ENCODE results near the gene GID8. TPM values are rescaled to one million over a fixed set of nuclear protein-coding genes. Genes with fewer than 3 reads are reported as not detected.

GID8 gene
- total RNA-seq (ENCODE audit: insufficient read depth, low replicate concordance) = 31.5 TPM

DNA sequence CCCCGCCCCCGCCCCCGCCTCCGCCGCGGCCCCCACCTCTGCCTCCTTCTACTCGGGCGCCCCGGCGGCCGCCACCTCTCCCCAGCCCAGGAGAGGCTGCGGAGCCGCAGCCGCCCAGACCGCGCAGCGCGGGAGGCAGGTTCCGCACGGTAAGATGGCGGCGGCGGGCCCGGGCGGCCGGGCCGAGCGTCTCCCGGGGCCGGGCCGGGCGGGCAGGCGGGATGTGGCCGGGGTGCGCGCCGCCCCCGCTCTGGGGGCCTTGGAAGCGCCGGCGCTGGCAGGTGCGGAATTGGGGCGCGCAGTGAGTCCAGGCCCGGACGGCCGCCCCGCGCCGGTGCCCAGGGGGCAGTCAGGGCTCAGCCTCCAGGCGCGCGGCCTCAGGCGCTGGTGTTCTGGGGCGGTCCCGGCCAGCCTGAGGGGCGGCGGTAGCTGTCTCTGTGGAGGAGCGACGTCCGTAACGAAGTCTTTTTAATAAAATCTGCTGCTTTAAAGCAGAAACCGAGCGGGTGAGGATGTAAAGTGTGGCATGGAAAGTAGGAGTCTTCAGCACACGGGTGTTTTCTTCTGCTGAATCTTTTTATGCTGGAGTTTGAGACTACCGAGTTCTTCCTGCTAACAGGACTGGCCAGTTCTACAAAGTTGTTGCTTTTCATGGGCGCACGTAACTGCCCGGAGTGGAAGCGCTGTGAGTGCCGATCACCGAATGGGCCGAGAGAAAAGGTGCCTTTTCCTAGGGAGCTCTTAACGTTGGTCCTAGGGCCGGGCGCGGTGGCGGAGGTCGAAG is at the start of gene GID8:
Gene GID8, plus strand, starts transcription at position 43 of the 784 bp plus-strand sequence. CDS start 3,356 bp downstream, outside the sequence.
- peak; percentile 61 for DNase-seq (ENCODE audit: low spot score)

DNA sequence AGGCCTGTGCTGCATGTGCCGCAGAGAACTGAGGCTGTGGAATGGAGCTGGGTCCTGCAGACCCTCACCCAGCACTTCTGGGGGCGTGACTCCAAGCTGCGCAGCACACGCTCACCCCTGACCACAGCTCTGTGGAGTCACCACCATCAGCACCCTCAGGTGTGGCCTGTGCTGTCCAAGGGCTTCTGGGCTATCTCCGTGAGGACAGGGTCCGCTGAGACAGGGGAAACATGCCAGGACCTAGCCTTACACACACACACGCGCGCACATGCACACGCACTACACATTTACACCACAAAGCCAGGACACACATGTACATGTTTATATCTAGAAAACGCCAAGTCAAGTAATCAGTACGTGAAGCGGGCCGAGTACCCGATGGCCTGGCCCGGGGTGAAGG is 49.5 kb upstream of the GID8 start:
- no peak for DNase-seq (ENCODE audit: low spot score)

DNA sequence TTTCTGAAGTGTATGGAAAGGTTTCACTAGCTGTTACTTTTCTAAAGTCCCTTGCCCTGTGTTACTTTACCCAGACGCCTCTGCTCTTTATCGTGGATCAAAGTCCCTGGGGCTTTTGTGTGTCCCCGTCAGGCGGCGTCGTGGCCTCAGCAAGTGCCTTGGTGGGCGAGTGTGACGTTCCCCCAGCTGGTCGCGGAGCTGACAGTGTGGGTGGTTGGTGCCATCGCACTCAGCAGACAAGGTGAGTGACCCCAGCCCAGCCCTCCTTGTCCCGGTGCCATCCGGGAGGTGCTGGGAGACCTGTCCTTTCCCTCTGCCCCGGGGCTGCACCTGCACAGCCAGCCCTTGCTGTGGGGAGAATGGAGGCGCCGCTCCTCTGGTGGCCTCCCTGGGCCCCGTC is 49.0 kb upstream of the GID8 start:
- no peak for DNase-seq (ENCODE audit: low spot score)

DNA sequence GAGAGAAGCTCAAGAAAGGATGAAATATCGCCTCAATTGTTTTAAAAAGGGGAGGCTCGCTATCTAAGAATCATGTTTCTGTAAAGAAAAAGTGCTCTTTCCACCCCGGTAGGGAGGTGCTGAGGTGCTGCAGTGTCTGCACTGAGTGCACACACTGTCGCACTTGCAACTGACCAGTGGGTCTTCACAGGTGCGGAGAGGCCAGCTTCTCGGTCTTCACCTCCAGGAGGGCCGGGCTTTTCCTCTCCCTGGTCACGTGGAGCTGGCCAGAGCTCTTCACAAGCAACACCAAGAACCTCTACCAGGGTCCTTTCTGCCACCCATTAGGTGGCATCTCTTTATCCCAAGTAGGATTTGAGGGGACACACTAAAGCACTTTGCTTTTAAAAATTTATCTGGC is 48.5 kb upstream of the GID8 start:
- DNase-seq (ENCODE audit: low spot score) = no peak

DNA sequence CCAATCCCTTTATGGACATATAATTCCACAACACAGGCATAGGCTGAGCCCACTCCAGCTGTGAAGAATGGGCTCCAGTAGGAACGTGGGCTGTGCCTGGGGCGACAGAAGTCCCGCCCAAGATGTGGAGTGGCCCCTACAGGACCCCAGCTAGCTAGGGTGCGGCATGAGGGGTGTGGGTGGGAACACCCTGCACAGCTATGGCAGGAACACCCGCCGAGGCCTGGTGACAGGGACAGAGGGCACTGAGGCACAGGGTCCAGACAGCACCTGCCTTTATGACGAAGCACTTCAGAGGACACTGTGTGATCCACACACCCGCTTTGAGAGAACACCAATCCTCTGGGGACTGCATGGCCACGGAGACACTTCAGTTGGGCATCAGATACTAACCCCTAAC is 48.1 kb upstream of the GID8 start:
- no peak for DNase-seq (ENCODE audit: low spot score)

- no peak for DNase-seq (ENCODE audit: low spot score)
Observed at GRCh38 chr20:62890444-62890843, 47.5 kb upstream of the GID8 start.

GRCh38 chr20:62891111-62891510 is 46.8 kb upstream of the GID8 start:
- DNase-seq (ENCODE audit: low spot score) = no peak

- no peak for DNase-seq (ENCODE audit: low spot score)
Observed at GRCh38 chr20:62892348-62893304, 45.3 kb upstream of the GID8 start.

DNA sequence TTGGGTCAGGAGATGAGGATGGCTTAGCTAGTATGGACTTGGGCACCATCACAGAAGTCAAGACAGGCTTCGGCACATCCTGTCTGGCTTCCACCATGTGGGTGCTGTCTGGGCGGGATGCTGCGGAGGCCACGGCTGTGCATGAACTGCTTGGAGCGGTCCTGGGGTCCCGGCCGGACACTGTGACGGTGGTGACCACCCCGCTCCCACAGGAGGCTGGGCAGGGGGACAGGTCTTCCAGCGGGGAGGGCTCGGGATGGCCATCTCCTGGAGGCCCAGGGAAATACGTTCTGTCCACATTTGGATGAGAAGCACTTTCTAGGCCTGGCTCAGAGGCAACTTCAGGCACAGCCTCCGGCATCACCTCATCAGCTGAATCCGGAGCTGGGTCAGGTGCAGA is 44.2 kb upstream of the GID8 start:
- no peak for DNase-seq (ENCODE audit: low spot score)

DNA sequence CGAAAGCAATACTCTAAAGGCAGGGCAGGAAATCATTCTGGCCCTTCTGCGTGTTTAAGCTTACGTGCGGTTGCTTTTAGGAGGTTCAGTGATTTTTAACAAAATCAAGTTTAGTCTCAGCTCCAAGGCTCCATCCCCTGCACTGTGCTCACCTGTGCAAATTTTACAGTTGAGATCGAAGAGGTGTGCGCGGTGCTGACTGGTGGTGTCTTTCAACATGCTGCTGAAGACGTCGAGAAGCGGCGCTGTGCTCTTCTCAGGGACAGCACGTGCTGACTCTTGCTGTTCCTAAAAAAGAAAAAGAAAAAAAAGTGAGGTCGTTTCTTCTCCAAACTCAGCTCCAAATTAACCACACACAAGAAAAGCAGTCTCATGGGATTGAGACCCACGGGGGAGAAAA is 43.7 kb upstream of the GID8 start:
- DNase-seq (ENCODE audit: low spot score) = no peak

GRCh38 chr20:62895539-62895938 is 42.4 kb upstream of the GID8 start:
- no peak for DNase-seq (ENCODE audit: low spot score)

DNA sequence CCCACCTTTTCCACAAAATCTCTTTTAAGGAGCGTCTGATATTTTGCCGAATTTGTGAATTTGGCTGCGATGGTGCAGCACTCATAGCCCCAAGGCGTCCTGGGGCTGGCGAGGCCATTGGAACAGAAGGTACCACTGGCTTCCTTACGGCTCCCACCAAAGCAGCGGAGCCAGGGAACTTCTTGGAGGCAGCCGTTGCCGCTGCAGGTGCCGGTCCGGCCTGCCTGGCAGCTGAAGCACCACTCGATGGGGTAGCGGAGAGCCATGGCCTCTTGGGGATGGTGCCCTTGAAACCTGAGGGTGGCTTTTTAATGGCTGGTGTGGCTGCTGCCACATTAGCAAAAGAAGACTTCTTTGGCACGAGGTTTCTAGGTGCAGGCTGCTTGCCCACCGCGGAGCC is 41.4 kb upstream of the GID8 start:
- DNase-seq (ENCODE audit: low spot score) = no peak

DNA sequence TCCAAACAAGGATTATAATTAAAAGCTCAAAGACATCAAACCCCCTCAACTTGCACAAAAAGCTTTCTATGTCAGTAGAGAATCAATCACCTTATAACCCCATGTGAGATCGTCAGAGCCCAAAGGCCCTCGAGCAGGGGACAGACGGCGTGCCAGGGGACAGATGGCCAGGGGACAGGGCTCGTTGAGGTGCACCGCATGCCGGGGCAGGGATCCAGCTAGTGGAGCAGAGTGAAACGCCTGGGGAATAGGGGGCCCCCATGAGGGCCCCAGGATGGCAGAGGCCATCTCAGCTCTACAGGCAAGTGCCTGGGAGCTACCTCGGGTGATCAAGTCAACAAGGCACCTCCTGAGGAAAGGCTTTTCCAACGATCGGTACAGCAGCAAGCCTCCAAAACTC is 40.3 kb upstream of the GID8 start:
- no peak for DNase-seq (ENCODE audit: low spot score)

DNA sequence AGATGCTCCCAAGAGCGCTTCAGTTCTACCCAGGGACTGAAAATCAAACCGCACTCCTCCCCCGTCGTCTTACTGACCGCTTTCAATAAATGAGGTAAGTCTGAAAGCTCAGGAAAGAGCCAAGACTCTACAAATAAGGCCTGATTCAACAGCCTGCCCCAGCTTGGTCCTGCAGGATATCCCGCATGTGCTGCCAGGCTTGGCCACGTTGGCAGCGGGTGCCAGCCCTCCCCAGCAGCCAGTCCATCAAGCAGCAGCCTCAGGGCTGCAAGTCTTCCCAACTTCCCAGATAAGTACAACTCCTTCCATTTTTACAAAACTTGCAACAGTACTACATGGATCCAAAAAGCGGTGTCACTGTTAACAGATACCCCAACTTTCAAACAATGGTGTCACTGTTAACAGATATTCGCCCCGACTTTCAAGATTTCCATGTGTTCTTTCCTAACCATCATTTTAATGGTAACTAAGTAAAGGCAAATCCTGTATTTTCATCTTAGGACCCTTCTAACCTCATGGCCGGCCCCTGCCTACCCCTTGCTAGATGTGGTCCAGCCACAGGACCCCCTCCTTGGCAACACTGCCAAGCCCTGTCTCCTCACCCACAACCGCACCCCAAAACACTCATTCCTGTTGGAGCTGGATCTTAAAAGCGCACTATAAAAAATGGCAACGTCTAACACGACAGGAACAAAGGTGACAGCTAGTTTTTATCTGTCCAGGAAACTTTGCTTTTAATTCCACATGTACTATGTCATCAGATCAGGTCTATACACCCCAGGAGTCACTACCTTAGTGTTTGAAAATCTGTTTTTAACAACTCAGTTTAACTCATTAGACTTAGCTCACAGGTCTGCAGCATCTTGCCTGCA is 39.6 kb upstream of the GID8 start:
- DNase-seq (ENCODE audit: low spot score) = no peak

- DNase-seq (ENCODE audit: low spot score) = no peak
Observed at GRCh38 chr20:62898970-62899632, 38.8 kb upstream of the GID8 start.

DNA sequence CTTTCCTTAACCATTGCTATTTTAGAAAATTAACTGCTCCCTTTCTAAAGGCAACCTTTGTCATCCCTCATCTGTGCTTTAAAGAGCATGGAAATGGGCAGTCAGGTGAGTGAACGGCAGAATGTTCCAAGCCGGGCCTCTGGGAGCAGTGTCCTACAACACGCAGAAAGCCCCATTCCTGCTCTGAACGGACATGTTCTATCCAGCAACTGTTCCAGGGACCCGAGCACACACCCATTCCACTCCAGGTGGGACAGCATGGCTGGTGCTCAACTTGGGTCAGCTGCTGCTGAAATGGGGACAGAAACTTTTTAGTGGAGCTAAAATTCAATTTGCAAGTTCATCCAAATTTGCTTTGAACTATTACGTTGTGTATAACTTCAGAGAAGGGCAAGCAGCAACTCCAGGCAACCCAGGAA is 38.3 kb upstream of the GID8 start:
- DNase-seq (ENCODE audit: low spot score) = no peak

DNA sequence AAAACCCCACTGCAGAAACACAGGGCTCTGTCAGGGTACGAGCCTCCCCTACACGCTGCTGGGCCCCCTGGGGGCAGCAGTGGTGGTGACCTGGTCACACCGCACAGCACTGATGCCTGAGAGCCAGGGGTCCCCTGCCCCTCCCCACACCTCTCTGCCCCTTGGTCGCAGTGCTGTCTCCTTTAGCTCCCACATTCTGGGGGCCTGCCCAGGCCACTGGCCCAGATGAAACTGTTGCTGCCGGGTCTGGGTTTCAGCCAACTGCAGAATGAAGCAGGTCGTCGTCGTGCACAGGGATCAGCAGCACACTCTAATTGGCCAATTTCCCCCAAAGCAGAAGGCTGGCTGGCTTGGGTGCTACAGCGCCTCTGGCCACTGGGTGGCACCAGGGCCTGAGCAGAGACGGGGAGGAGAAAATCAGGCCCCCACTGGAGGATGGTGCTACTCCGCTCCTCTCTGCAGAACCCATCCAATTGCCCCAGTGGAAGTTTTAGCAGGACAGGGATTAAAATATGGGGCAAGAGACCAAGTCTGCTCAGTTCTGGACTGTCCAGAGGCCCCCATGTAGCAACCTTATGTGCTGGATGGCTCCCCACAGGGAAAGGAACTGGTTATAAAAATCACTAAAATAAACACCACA is 37.8 kb upstream of the GID8 start:
- DNase-seq (ENCODE audit: low spot score) = peak; percentile 79

DNA sequence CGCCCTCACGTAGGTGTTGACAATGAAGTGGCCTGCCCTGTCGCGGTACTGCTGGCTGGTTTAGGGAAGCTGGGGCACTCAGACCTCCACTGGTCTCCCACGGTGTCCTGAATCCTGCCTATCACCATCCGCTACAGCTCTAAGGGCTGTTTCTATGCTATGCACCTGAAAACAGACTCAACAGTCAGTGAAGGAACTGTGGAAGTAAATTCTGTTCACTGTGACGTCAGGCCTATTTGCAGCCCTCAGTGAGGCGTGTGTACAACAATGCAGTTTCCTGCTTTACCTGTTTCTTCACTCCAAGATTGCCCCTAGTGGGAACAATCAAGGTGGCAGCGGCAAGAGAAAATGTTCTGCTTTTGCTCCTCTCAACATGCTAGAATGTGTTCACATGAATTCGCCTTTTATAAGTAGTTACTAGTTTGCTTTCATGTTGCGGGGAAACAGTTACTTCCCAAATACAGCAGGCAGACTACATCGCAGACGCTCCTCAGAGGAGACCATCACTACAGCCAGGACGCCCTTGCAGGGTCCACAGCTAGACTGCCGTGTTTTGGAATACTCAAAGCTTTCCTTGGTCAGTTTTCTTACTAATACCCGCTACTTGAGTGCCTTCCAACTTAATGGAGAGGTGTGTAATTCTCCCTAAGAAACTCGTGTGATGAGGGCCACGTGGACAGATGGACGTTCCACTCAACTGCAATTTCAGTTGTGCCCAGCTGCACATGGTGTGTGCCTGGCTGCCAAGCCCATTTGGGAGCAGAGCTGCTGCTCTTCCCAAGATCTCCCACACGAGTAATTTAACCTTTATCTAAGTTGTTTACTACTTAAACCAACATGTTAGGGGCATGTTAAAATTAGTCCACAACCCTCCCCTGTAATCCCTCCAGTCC is 37.0 kb upstream of the GID8 start:
- DNase-seq (ENCODE audit: low spot score) = peak; percentile 61

GRCh38 chr20:62901891-62902290 is 36.1 kb upstream of the GID8 start:
- DNase-seq (ENCODE audit: low spot score) = no peak
